Smooth muscle cell (in vitro differentiated cells): ENCODE data around the gene SYS1. TPM values are rescaled to one million over a fixed set of nuclear protein-coding genes. Genes with fewer than 3 reads are reported as not detected.

Source experiments
- DNase-seq: peaks from one replicate; lab custom pipeline; 2025; ENCODE audit not compliant: unreplicated experiment; lab: John Stamatoyannopoulos, UW
- H2AFZ ChIP-seq: fragments of 200-600 bp; sonication (generic); 2 replicates; pipeline ENCODE4 v1.6.0; 2016; ENCODE audit warnings: antibody characterized with exemption, low read depth, mild to moderate bottlenecking
- H3F3A ChIP-seq: fragments of 200-600 bp; sonication (generic); 2 replicates; pipeline ENCODE4 v1.6.0; 2017; ENCODE audit warnings: antibody characterized with exemption, low read depth
- H3K27ac ChIP-seq: fragments of 200-600 bp; sonication (generic); 2 replicates; pipeline ENCODE4 v1.5.1; 2016; ENCODE audit warnings: low read depth, mild to moderate bottlenecking
- H3K27me3 ChIP-seq: fragments of 200-600 bp; sonication (generic); 2 replicates; pipeline ENCODE4 v1.6.1; 2016; ENCODE audit warnings: low read depth, mild to moderate bottlenecking
- H3K36me3 ChIP-seq: fragments of 200-600 bp; sonication (generic); 2 replicates; pipeline ENCODE4 v1.5.1; 2016; ENCODE audit warnings: low read depth
- H3K4me1 ChIP-seq: fragments of 200-600 bp; sonication (generic); 2 replicates; pipeline ENCODE4 v1.5.1; 2016; ENCODE audit warnings: low read depth
- H3K4me2 ChIP-seq: fragments of 200-600 bp; sonication (generic); 2 replicates; pipeline ENCODE4 v1.6.0; 2016; ENCODE audit warnings: mild to moderate bottlenecking
- H3K4me3 ChIP-seq: fragments of 200-600 bp; sonication (generic); 2 replicates; pipeline ENCODE4 v1.5.1; 2016; ENCODE audit warnings: mild to moderate bottlenecking
- H3K79me2 ChIP-seq: fragments of 200-600 bp; sonication (generic); 2 replicates; pipeline ENCODE4 v1.6.0; 2016; ENCODE audit warnings: low read depth, mild to moderate bottlenecking
- H3K9ac ChIP-seq: fragments of 200-600 bp; sonication (generic); 2 replicates; pipeline ENCODE4 v1.6.0; 2016; ENCODE audit warnings: low read depth
- H3K9me3 ChIP-seq: fragments of 200-600 bp; sonication (generic); replicated peaks from 2 replicates; pipeline ENCODE4 v1.5.1; 2016; ENCODE audit warnings: low read depth
- H4K20me1 ChIP-seq: fragments of 200-600 bp; sonication (generic); 2 replicates; pipeline ENCODE4 v1.6.0; 2016; ENCODE audit warnings: low read depth
- WGBS: methylation state at CpG from one replicate; pipeline ENCODE4 v1.1.7; 2016; ENCODE audit warnings: low lambda C conversion rate; 5-methylcytosine and 5-hydroxymethylcytosine counted together
- polyA plus RNA-seq: library from polyadenylated mRNA; unstranded; fragments of >200 nt; fragmentation: Nextera tagmentation; extraction: Ambion mirVana; gene quantifications from 2 replicates; pipeline ENCODE4 v1.2.1, GENCODE V29; 2016
- total RNA-seq: library from RNA; depleted of rRNA; stranded (reverse); fragments of >200 nt; gene quantifications from 2 replicates; pipeline ENCODE4 v1.2.3, GENCODE V29; 2014
- TF ChIP-seq, protein P1 (sequence below): fragments of 200-600 bp; sonication (generic); IDR thresholded peaks from 2 replicates; pipeline ENCODE4 v1.5.1; 2017; ENCODE audit warnings: borderline replicate concordance, mild to moderate bottlenecking, antibody characterized with exemption; ENCODE audit not compliant: insufficient read depth, poor library complexity, severe bottlenecking

The SYS1 gene
- total and polyA plus RNA-seq, 2 experiments from 2014 or later: 14.5 to 17.0 TPM

DNA sequence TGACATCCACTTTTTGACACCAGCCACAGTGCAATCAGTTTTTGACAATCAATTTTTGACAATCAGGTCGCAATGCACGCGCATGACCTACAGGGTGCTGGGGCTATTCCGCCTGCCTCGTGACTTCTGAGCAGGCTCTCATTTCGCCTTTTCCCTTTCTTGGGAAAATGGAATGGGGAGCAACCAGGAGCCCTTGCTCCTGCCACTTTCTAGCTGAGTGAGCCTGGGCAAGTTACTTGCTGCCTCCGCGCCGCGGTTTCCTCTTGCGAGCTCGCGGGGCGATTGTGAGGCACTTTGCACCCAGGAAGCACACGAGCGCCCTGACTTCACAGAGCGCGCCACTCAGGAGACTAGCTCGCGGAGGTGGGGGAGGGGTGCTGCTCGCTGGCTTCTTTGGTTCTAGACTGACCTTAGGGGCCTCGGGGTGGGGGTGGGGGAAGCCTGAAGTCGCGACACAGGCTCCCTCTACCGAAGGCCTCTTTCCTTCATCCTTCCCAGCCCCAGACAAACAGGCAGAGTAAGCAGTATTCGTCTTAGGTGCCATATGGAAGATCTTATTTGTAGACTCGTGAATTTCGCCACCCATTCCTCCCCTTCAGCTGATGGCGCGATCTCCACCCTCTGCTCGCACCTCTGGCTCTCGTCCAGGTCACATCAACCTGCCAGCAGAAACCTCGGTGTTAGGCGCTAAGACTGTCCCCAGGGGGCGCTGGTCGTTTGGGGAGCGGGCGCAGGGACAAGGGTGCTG is 10.6 kb downstream of the SYS1 start:
- peak; percentile 24 for DNase-seq
- 10% methylated on average over 34 of the region's 38 CpGs for WGBS

GRCh38 chr20:45374101-45374467 is 11.1 kb downstream of the SYS1 start:
- no peaks in the 10 kb centered on the region for H3K79me2 ChIP-seq
- H3K9me3 ChIP-seq: no peaks in the 10 kb centered on the region
- peak overlapping the region; percentile 87 for H3K4me2 ChIP-seq
- no peaks in the 10 kb centered on the region for H4K20me1 ChIP-seq
- WGBS: 57% methylated on average over 9 of the region's 9 CpGs
- TF ChIP-seq, protein P1, sequence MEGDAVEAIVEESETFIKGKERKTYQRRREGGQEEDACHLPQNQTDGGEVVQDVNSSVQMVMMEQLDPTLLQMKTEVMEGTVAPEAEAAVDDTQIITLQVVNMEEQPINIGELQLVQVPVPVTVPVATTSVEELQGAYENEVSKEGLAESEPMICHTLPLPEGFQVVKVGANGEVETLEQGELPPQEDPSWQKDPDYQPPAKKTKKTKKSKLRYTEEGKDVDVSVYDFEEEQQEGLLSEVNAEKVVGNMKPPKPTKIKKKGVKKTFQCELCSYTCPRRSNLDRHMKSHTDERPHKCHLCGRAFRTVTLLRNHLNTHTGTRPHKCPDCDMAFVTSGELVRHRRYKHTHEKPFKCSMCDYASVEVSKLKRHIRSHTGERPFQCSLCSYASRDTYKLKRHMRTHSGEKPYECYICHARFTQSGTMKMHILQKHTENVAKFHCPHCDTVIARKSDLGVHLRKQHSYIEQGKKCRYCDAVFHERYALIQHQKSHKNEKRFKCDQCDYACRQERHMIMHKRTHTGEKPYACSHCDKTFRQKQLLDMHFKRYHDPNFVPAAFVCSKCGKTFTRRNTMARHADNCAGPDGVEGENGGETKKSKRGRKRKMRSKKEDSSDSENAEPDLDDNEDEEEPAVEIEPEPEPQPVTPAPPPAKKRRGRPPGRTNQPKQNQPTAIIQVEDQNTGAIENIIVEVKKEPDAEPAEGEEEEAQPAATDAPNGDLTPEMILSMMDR: no peak
- H2AFZ ChIP-seq: no peak overlapping the region
- H3K9ac ChIP-seq: no peak overlapping the region
- DNase-seq: no peak
- H3K27ac ChIP-seq: no peak overlapping the region
- H3K4me3 ChIP-seq: peak overlapping the region; percentile 51
- H3K36me3 ChIP-seq: no peaks in the 10 kb centered on the region
- H3F3A ChIP-seq: no peaks in the 10 kb centered on the region
- H3K27me3 ChIP-seq: no peaks in the 10 kb centered on the region
- no peaks in the 10 kb centered on the region for H3K4me1 ChIP-seq

More for the DNA sequence above, 10.6 kb downstream of the SYS1 start:
- Histone ChIP-seq H3F3A (no peaks in the 10 kb centered on the region), H4K20me1 (no peaks in the 10 kb centered on the region), H3K27me3 (no peaks in the 10 kb centered on the region), H2AFZ (no peak overlapping the region), H3K4me2 (peak overlapping the region; percentile 87), H3K36me3 (no peaks in the 10 kb centered on the region), H3K79me2 (no peaks in the 10 kb centered on the region), H3K9me3 (no peaks in the 10 kb centered on the region), H3K4me1 (no peaks in the 10 kb centered on the region), H3K4me3 (peak overlapping the region; percentile 51), H3K27ac (no peak overlapping the region), H3K9ac (no peak overlapping the region)
- TF ChIP-seq, protein P1: peak; percentile 72

- WGBS: 98% methylated on average over 14 of the region's 14 CpGs
- TF ChIP-seq, protein P1: no peak
- Histone ChIP-seq H3K4me3 (no peak overlapping the region), H3K27me3 (no peaks in the 10 kb centered on the region), H3K9me3 (no peaks in the 10 kb centered on the region), H4K20me1 (no peaks in the 10 kb centered on the region), H3K9ac (no peak overlapping the region), H2AFZ (no peak overlapping the region), H3K4me2 (no peak overlapping the region), H3K79me2 (no peaks in the 10 kb centered on the region), H3F3A (no peaks in the 10 kb centered on the region), H3K27ac (no peak overlapping the region), H3K4me1 (no peaks in the 10 kb centered on the region), H3K36me3 (no peaks in the 10 kb centered on the region)
- no peak for DNase-seq
These were observed 12.0 kb downstream of the SYS1 start for GRCh38 chr20:45374966-45375365.

GRCh38 chr20:45377269-45377668 is 14.3 kb downstream of the SYS1 start:
- no peak overlapping the region for H2AFZ ChIP-seq

More at GRCh38 chr20:45377269-45377668, 14.3 kb downstream of the SYS1 start:
- Histone ChIP-seq H4K20me1 (no peaks in the 10 kb centered on the region), H3K9me3 (no peaks in the 10 kb centered on the region), H3K4me3 (no peak overlapping the region), H3K4me1 (no peaks in the 10 kb centered on the region), H3K27ac (no peak overlapping the region), H3K4me2 (no peak overlapping the region), H3K36me3 (no peaks in the 10 kb centered on the region), H3K27me3 (no peaks in the 10 kb centered on the region), H3F3A (no peaks in the 10 kb centered on the region), H3K9ac (no peak overlapping the region), H3K79me2 (no peaks in the 10 kb centered on the region)
- WGBS: 83% methylated on average over 11 of the region's 11 CpGs
- TF ChIP-seq, protein P1: no peak
- no peak for DNase-seq
